ENCODE results near the gene FCMR. TPM values are rescaled to one million over a fixed set of nuclear protein-coding genes. Genes with fewer than 3 reads are reported as not detected.

The FCMR gene
- total and polyA plus RNA-seq, 10 of the 15 experiments (the other 5 are each of a cell fraction or from before 2014, with no cell fraction given) = 79.7 to 245 (median 123) TPM

DNA sequence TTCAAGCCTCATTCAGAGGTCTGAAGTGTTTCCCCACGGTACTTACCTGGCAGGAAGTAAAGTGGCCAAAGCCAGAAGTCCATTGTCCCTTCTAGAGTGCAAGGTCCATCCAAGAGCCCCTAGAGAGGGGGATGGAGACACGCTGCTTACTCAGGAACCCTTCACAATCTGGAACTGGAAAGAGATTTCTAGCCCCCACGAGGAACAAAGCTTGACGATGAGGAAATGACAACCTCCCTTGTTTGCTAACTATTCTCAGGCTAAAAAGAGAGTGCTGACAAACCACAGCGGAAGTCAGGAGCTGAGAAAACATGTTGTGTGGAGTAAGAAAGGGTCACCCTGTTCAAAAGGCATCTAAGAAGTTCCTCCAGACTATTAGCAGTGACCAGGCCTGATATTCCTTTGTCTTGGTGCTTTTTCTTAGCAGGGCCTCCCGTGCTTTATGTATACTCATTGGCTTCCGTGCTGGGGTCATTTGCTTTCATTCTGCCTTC is at the start of gene FCMR (continued):
- TF ChIP-seq BHLHE40 (IDR thresholded peaks at IDR 0.05; ENCODE audit: borderline replicate concordance in 1 of 2, low read depth in 2 of 2, low read length in 1 of 2) = peak; percentile 42 to 52; a peak in 2 of 4 replicates
- TF ChIP-seq STAT1 (conservative IDR thresholded peaks at IDR 0.05) = no peak
- TF ChIP-seq, protein P1, sequence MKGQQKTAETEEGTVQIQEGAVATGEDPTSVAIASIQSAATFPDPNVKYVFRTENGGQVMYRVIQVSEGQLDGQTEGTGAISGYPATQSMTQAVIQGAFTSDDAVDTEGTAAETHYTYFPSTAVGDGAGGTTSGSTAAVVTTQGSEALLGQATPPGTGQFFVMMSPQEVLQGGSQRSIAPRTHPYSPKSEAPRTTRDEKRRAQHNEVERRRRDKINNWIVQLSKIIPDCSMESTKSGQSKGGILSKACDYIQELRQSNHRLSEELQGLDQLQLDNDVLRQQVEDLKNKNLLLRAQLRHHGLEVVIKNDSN (IDR thresholded peaks at IDR 0.05; ENCODE audit: borderline replicate concordance, extremely low read length, insufficient read depth, low read depth, low read length) = no peak
- TF ChIP-seq PAX5 (IDR thresholded peaks at IDR 0.05; ENCODE audit: borderline replicate concordance, low read depth, low read length) = 0 out of 2 replicates have a peak, but pooled peaks have one; percentile 42
- TF ChIP-seq POU2F2 (IDR thresholded peaks at IDR 0.05; ENCODE audit: borderline replicate concordance, low read depth, low read length) = no peak; the same call in 2 of the 3 replicates
- peak; percentile 63; the same call in 1 of the 2 replicates for TF ChIP-seq CREM (IDR thresholded peaks at IDR 0.05; ENCODE audit: low read depth)
- TF ChIP-seq HCFC1 (IDR thresholded peaks at IDR 0.05; ENCODE audit: low read length) = no peak
- no peak for TF ChIP-seq NR2C2 (IDR thresholded peaks at IDR 0.05; ENCODE audit: borderline replicate concordance, control insufficient read depth, insufficient read length, low read depth)
- TF ChIP-seq IKZF2 (IDR thresholded peaks at IDR 0.05) = peak; percentile 77 to 83
- TF ChIP-seq RELA (IDR thresholded peaks at IDR 0.05; ENCODE audit: borderline replicate concordance, partially characterized antibody) = no peak
- TF ChIP-seq ZNF622 (IDR thresholded peaks at IDR 0.05) = no peak
- no peak for TF ChIP-seq SRF (IDR thresholded peaks at IDR 0.05; ENCODE audit: low read depth in 2 of 2, low read length in 2 of 2)
- no peak for TF ChIP-seq RAD21 (IDR thresholded peaks at IDR 0.05; ENCODE audit: insufficient read depth, low read depth, low read length)
- no peak for TF ChIP-seq TCF12 (IDR thresholded peaks at IDR 0.05; ENCODE audit: low read depth, low read length)
- no peak for TF ChIP-seq HDAC6 (IDR thresholded peaks at IDR 0.05; ENCODE audit: unreplicated experiment)
- peak; percentile 75; the same call in 1 of the 2 replicates for TF ChIP-seq RB1 (IDR thresholded peaks at IDR 0.05; ENCODE audit: borderline replicate concordance)
- TF ChIP-seq NR2F1 (conservative IDR thresholded peaks at IDR 0.05) = 0 out of 2 replicates have a peak, but pooled peaks have one; percentile 14
- TF ChIP-seq TBL1XR1 (IDR thresholded peaks at IDR 0.05; ENCODE audit: low read depth, low read length) = peak; percentile 55; the same call in 1 of the 2 replicates
- TF ChIP-seq, protein P2, sequence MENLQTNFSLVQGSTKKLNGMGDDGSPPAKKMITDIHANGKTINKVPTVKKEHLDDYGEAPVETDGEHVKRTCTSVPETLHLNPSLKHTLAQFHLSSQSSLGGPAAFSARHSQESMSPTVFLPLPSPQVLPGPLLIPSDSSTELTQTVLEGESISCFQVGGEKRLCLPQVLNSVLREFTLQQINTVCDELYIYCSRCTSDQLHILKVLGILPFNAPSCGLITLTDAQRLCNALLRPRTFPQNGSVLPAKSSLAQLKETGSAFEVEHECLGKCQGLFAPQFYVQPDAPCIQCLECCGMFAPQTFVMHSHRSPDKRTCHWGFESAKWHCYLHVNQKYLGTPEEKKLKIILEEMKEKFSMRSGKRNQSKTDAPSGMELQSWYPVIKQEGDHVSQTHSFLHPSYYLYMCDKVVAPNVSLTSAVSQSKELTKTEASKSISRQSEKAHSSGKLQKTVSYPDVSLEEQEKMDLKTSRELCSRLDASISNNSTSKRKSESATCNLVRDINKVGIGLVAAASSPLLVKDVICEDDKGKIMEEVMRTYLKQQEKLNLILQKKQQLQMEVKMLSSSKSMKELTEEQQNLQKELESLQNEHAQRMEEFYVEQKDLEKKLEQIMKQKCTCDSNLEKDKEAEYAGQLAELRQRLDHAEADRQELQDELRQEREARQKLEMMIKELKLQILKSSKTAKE (IDR thresholded peaks at IDR 0.05; ENCODE audit: low read depth, poor library complexity, severe bottlenecking) = peak; percentile 61
- no peak for TF ChIP-seq MYC (IDR thresholded peaks at IDR 0.05; ENCODE audit: insufficient read depth, insufficient read length, insufficient replicate concordance, low read length, severe bottlenecking)
- TF ChIP-seq, protein P3, sequence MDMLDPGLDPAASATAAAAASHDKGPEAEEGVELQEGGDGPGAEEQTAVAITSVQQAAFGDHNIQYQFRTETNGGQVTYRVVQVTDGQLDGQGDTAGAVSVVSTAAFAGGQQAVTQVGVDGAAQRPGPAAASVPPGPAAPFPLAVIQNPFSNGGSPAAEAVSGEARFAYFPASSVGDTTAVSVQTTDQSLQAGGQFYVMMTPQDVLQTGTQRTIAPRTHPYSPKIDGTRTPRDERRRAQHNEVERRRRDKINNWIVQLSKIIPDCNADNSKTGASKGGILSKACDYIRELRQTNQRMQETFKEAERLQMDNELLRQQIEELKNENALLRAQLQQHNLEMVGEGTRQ (IDR thresholded peaks at IDR 0.05; ENCODE audit: borderline replicate concordance, low read depth, low read length) = no peak
- peak; percentile 73; the same call in 1 of the 2 replicates for TF ChIP-seq TAF1 (IDR thresholded peaks at IDR 0.05; ENCODE audit: borderline replicate concordance, low read depth, low read length)
- peak; percentile 42 for TF ChIP-seq SP1 (IDR thresholded peaks at IDR 0.05; ENCODE audit: low read depth, low read length)
- no peak for TF ChIP-seq KDM1A (IDR thresholded peaks at IDR 0.05; ENCODE audit: borderline replicate concordance)
- TF ChIP-seq RUNX3 (IDR thresholded peaks at IDR 0.05; ENCODE audit: low read length) = no peak
- TF ChIP-seq RCOR1 (conservative IDR thresholded peaks at IDR 0.05; ENCODE audit: low read depth, low read length) = no peak
- no peak for TF ChIP-seq SUZ12 (IDR thresholded peaks at IDR 0.05; ENCODE audit: unreplicated experiment)
- TF ChIP-seq POLR2AphosphoS5 (IDR thresholded peaks at IDR 0.05; ENCODE audit: low read length) = peak; percentile 92

Measured in GM12878 (cell line).